Stimulated activated CD4-positive, alpha-beta T cell treated with anti-CD3 and anti-CD28 coated beads, Interleukin-15, amount 100 ng/mL, for 48 hours (primary cell): ENCODE data around the gene GJC3.
A peak's percentile ranks its signal among the peaks of the same experiment; 100 is the strongest.
"Not testable (repeated sequence)": the region's sequence is repeated elsewhere in the genome, so short reads cannot be mapped to it uniquely, and the experiment has no call there.

Experiments used
- DNase-seq, 2 donors: peaks; one replicate each; pipeline ENCODE4 v3.0.0-alpha.2; 2020; ENCODE audit warnings: low read depth in 2 of 2

The GJC3 gene

DNA sequence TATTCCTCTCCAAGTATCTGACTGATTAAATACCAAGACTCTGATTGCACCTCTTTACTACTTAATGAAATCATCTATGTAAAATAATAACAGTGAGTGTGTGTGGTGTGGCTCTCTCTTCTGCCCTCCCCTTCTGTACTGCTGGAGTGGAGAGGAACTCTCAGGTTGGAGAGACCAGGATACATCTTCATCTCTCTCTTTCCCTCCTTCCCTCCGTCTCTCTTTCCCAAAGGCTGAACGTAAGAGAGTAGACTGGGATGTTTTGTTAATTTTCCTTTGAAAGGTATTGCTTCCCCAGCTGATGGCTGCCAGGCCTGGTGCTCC lies 272 bp upstream of the GJC3 start:
- no peak for DNase-seq

- DNase-seq = no peak
These were observed 1.2 kb downstream of the GJC3 start for GRCh38 chr7:99928188-99928587.

DNA sequence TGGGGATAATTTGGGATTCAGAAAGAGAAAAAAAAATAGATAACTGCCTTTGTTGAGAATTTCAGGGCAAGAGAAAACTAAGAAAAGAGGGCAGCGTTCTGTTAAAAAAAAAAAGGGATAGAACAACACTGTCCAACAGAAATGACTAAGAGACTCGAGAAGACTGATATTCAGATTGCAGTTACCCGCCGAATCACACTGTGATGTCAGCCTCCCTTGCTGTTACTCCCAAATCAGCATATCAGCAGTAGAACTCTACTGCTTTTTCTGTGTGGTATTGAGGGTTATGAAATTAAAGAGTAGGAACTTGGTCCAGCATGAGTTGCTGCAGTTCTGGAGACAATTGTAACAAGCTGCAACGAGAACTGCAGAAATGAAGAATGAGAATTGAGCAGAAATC lies 1.9 kb downstream of the GJC3 start:
- no peak for DNase-seq

GRCh38 chr7:99926321-99926720 lies 3.1 kb downstream of the GJC3 start:
- no peak for DNase-seq

DNA sequence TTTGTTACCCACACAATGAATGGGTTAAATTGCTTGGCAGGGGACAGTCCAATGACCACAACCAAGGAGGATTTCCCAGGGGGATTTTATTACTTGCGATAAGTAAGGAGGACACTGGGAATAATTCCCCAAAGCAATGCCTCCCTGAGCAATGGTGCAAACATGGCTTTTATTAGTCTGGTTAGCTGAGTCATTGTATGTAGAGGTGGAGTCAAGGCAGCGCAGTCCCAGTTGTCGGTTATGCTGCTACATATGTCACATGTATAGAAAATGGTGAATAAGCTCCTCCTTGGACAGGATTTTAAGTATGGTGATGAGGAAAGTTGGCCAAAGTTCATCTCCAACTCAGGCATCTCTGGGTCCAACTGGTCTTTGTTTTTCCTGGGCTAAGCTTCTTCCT lies 6.2 kb downstream of the GJC3 start:
- no peak for DNase-seq

DNA sequence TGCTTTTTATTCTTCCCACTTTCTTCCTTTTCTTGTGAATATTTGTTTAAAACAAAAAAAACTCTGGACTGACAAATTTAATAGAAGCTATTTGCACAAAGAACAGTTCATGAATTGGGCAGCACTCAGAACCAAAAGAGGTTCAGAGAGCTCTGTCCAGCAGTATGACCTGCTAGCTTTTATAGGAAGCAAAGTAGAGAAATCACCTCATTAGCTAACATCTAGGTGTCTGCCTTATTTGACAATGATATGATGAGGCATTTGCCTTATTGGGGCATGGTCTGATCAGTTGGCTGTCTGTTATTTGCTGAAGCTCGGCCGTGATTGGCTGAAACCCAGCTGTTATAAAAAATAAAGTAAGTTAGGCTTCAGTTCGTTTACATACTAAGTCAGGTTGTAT lies 9.3 kb downstream of the GJC3 start:
- no peak for DNase-seq

DNA sequence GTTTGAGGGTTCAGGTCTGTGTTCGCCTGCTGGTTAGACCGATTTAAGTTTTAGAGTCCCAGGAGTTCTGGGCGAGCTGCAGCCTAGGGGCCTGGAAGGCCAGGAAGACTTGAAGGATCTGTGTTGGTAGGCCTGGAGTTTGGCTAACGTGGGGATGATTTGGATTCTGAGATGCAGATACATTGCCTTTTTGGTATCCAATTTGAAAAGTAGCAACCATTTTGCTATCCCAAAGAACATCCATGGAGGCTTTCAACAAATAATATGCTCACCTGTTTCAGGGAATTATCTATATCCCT lies 9.7 kb downstream of the GJC3 start:
- DNase-seq = no peak

- DNase-seq = peak; percentile 87 to 89
These were observed 10.2 kb downstream of the GJC3 start, which contains the start of gene TRIM4 for GRCh38 chr7:99918959-99919813. TRIM4 (minus strand) TSS chr7:99919530; CDS start chr7:99919401, 129 bp downstream.

- no peak for DNase-seq
These were observed 18.4 kb downstream of the GJC3 start for GRCh38 chr7:99910976-99911375.

DNA sequence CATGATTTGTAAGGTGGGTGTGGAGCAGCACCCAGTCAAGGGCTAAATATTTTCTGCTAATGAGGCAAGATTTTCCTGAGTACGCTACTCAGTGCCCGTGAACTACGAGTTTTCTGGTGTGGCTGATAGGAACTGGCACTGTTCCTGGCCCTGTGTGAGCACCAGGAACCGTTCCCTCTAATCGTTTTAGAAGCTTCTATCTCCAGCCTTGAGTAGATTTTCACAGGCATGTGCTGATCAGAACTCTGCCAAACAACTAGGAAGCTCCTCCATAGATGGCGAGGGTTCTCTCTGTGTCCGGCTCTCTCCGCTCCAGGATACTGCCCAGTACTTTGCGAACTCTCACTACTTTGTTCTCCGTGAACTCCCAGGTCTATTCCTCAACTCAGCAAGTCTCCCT lies 27.8 kb downstream of the GJC3 start:
- no peak for DNase-seq

GRCh38 chr7:99899830-99900519 lies 29.4 kb downstream of the GJC3 start:
- no peak for DNase-seq

GRCh38 chr7:99898836-99899235 lies 30.6 kb downstream of the GJC3 start:
- DNase-seq = no peak

DNA sequence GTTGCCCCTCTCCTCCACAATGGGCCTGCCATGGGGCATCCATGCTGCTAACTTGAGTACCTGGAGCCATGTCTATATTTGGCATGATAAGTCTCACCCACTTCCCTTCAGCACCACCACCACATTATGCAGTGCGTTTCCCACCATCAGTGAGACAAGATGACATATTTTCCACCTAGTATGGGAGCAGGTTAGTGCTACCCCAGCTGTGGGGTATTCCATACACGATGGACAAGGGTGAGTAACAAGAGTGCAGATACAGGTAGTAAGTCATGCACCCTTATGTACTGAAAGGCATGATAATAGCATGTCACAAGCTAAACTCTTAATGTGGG lies 31.4 kb downstream of the GJC3 start:
- no peak for DNase-seq

GRCh38 chr7:99897322-99898022 lies 31.9 kb downstream of the GJC3 start:
- DNase-seq = no peak

- no peak for DNase-seq
These were observed 34.7 kb downstream of the GJC3 start for GRCh38 chr7:99894738-99895137.

- no peak for DNase-seq
These were observed 36.1 kb downstream of the GJC3 start for GRCh38 chr7:99893280-99893679.

DNA sequence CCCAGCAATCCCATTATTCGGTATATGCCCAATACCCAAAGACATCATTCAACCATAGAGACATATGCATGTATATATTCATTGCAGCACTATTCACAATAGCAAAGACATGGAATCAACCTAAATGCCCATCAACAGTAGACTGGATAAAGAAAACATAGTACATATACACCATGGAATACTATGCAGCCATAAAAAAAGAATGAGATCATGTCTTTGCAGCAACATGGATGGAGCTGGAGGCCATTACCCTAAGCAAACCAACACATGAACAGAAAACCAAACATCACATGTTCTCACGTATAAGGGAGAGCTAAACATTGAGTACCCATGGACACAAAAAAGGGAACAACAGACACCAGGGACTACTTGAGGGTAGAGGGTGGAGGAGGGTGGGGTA lies 39.1 kb downstream of the GJC3 start:
- not testable (repeated sequence) for DNase-seq

GRCh38 chr7:99888366-99888765 lies 41.1 kb downstream of the GJC3 start:
- not testable (repeated sequence) for DNase-seq

DNA sequence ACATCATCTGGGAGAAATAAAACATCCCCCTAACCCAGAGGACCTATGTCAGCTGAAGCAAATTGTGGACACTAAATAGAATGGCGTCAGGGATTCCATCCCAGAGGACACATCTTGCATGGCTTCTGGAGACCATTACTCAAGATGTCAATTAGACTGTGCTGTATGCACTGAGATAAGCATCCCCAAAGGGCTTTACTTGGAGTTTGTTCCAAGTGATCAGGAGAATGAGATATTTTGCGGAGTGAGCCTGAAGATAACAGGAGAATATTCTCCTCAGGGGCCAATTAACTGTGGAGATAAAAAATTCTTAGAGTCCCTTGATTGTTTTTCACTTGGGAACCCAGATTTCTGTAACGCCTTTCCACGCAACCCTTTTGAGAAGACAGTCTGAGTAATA lies 48.0 kb downstream of the GJC3 start:
- no peak for DNase-seq

- no peak for DNase-seq
These were observed 52.5 kb downstream of the GJC3 start, which contains the start of gene OR2AE1 for GRCh38 chr7:99876933-99877332. OR2AE1 (minus strand) TSS chr7:99877033; CDS start chr7:99877033, 0 bp downstream.

- DNase-seq = no peak
These were observed 52.9 kb downstream of the GJC3 start for GRCh38 chr7:99876491-99876890.
